ENCODE results near the gene GALNT15.

DNA sequence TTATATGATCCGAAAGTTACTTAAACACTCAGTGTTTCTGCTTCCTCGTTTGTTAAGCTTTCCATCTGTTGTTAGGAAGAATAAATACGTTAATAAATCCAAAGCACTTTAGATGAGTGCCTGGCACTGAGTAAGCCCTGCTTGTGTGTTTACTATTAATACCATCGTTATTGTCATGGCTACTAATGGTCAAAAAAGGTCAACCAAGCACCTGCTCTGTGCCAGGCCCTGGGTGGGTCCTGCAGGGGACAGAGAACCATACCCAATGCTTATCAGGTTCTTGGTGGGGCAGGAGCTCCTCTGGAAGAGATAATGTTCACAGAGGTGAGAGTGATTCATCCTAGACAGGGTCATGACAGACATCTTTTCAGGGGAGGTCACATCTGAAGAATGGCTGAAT lies 39.9 kb downstream of the GALNT15 start:
- TF ChIP-seq CTCF (IDR thresholded peaks at IDR 0.05) (no peak), EZH2 (IDR thresholded peaks at IDR 0.05; ENCODE audit: borderline replicate concordance, insufficient read depth, low read depth, low read length, poor library complexity, severe bottlenecking) (no peak)

All from B cell (primary cell).